ENCODE data around the gene RPL32. TPM values are rescaled to one million over a fixed set of nuclear protein-coding genes. Genes with fewer than 3 reads are reported as not detected.
A peak's percentile ranks its signal among the peaks of the same experiment; 100 is the strongest.

The RPL32 gene
- total RNA-seq (2014; rRNA removed; shearing (Covaris generic)) (426 and 1,611 TPM in 2 replicates), polyA plus RNA-seq (2016; fragmentation: Nextera tagmentation; extraction: Ambion mirVana) (923 and 947 TPM in 2 replicates)

DNA sequence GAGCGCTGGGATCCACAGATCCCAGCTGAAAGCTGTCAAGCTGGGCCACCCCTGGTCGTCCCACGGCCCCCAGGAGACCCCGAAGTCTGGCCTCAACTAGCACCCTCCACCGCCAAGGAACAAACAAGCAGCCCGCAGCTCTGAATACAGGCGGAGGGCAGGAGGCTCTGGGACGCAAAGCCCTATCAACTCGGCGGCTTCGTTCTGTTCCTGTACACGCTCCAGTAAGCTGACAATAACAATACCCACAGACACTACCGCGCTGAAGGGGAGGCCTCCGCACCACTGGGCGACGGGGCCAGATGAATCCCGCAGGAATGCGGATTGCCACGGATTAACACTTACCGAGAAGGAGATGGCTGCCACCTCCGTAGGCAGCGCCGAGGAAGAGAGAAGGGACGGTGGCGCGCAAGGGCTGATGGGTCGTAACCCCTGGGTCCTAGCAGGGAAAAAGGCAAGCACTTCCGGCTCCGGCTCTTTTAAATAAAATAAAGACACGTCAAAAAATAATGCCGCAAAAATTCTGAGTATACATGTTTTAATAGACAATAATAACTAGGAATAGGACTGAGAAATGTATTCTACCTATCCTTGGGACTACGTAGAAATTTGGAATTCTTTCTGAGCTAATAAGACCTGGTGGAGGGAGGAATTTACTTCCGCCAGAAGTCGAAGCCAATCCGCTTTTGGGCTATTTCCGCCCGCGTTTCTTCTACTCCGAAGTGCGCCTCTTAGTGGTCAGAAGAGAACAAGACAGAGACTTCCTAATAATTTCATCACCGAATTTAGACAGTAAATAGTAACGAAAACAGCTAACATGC, at the start of gene RPL32:
Gene RPL32 (minus strand): TSS at position 417 of the 821 bp plus-strand sequence. CDS start 1,328 bp downstream, outside the sequence.
- Histone ChIP-seq H4K20me1 (ENCODE audit: insufficient read depth) (peaks cover 36% of the 10 kb centered on the region; the same call in 1 of the 2 replicates), H2AFZ (peak within 1 kb of the TSS; percentile 96), H3K9me2 (ENCODE audit: insufficient read depth) (no peaks in the 10 kb centered on the region), H3K4me3 (peak within 1 kb of the TSS; percentile 94), H3K79me2 (ENCODE audit: insufficient read depth) (peaks cover 50% of the 10 kb centered on the region), H3K4me2 (ENCODE audit: unreplicated experiment) (peak within 1 kb of the TSS; percentile 77), H3K4me1 (ENCODE audit: insufficient read depth) (peaks cover 38% of the 10 kb centered on the region), H3F3A (ENCODE audit: insufficient read depth) (peaks cover 41% of the 10 kb centered on the region), H3K9ac (peak within 1 kb of the TSS; percentile 96), H3K36me3 (ENCODE audit: low read depth) (peaks cover 34% of the 10 kb centered on the region), H3K9me3 (ENCODE audit: low read depth) (no peaks in the 10 kb centered on the region), H3K27ac (peak within 1 kb of the TSS; percentile 87), H3K27me3 (replicated peaks; ENCODE audit: insufficient read depth) (no peaks in the 10 kb centered on the region)
- in situ Hi-C loops (cut with MboI), result no loop called here
- DNase-seq, result peak; percentile 98
- TF ChIP-seq EZH2phosphoT487 (IDR thresholded peaks at IDR 0.05; ENCODE audit: insufficient read depth, low read depth), result no peak
- no peak for TF ChIP-seq EZH2 (IDR thresholded peaks at IDR 0.05; ENCODE audit: insufficient read depth, poor library complexity, severe bottlenecking)
- WGBS, 2 experiments (ENCODE audit: low coverage in 1 of 2, low lambda C conversion rate in 2 of 2, missing lambda C conversion rate in 2 of 2), result 1% methylated on average over 43 of the region's 43 CpGs

DNA sequence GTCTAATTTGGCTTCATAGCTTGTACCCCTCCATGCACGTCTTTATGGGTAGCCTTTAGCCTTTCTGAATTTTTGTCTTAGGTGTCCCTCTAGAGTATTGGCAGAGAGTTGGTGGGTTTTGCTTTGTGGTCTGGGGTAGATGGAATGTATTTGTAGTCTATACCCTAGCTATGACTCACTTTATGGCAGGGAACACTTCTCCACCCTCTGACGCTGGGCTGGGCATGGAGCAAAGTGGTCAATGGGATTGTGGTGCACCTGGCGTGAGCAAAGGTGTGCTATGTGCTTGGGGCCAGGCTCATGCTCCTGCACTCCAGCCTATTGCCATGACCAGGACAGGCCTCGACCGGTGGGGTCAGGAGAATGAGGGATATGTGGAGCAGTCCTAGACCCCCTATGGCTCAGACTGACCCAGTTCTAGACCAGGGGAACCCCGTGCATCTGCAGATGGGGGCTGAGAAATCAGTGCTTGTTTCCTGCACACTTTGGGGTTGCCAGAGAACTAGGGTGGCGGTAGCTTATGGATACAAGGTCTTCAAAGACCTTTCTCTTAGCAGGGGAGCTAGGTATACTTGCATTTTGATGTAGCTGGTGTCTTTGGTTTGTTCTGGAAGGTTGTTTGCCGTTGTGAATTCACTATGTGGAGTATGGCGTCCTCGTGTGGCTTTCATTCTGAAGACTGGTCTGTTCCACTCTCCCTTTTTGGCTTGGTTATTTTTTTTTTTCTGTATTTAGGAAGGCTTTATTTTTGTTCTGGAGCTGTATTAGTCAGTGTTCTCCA, 49.4 kb upstream of the RPL32 start:
- WGBS, 2 experiments (ENCODE audit: low coverage in 1 of 2, low lambda C conversion rate in 2 of 2, missing lambda C conversion rate in 2 of 2), result 62 to 68% methylated on average over 10 of the region's 10 CpGs
- TF ChIP-seq EZH2phosphoT487 (IDR thresholded peaks at IDR 0.05; ENCODE audit: insufficient read depth, low read depth) (no peak), EZH2 (IDR thresholded peaks at IDR 0.05; ENCODE audit: insufficient read depth, poor library complexity, severe bottlenecking) (no peak)
- Histone ChIP-seq H2AFZ (no peak overlapping the region), H3K36me3 (ENCODE audit: low read depth) (no peaks in the 10 kb centered on the region), H3K4me3 (no peak overlapping the region), H3K4me1 (ENCODE audit: insufficient read depth) (no peaks in the 10 kb centered on the region), H3K79me2 (ENCODE audit: insufficient read depth) (no peaks in the 10 kb centered on the region), H3K27ac (no peak overlapping the region), H3K9me2 (ENCODE audit: insufficient read depth) (no peaks in the 10 kb centered on the region), H4K20me1 (ENCODE audit: insufficient read depth) (no peaks in the 10 kb centered on the region), H3K27me3 (replicated peaks; ENCODE audit: insufficient read depth) (peaks cover 22% of the 10 kb centered on the region), H3K9me3 (ENCODE audit: low read depth) (no peaks in the 10 kb centered on the region), H3K4me2 (ENCODE audit: unreplicated experiment) (no peak overlapping the region), H3K9ac (no peak overlapping the region), H3F3A (ENCODE audit: insufficient read depth) (no peaks in the 10 kb centered on the region)
- peak; percentile 10 for DNase-seq
- in situ Hi-C loops (cut with MboI), result no loop called here

DNA sequence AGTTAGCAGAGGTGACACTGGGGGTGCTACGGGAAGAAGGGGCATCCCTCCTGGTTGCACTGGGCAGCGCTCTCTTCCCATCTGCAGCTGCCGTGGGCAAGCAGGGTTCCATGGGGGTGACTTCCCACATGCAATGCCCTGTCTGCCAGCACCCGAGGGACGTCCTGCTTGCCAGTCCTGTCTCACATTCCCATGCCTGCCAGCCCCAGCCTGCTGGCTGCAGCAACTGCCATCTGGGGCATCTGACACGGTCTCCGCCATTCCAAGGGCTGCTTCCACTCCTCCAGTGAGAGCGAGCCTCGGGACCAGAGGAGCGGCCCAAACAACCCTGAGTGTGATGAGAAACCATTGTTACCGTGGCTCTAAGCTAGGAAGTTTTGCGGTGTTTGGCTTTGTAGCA, 45.4 kb upstream of the RPL32 start:
- Histone ChIP-seq H3F3A (ENCODE audit: insufficient read depth) (no peaks in the 10 kb centered on the region), H3K9me3 (ENCODE audit: low read depth) (no peaks in the 10 kb centered on the region), H3K79me2 (ENCODE audit: insufficient read depth) (no peaks in the 10 kb centered on the region), H3K4me2 (ENCODE audit: unreplicated experiment) (no peak overlapping the region), H3K9me2 (ENCODE audit: insufficient read depth) (no peaks in the 10 kb centered on the region), H2AFZ (no peak overlapping the region), H4K20me1 (ENCODE audit: insufficient read depth) (no peaks in the 10 kb centered on the region), H3K27ac (no peak overlapping the region), H3K4me1 (ENCODE audit: insufficient read depth) (no peaks in the 10 kb centered on the region), H3K27me3 (replicated peaks; ENCODE audit: insufficient read depth) (peaks cover 22% of the 10 kb centered on the region), H3K9ac (no peak overlapping the region), H3K4me3 (no peak overlapping the region), H3K36me3 (ENCODE audit: low read depth) (no peaks in the 10 kb centered on the region)
- in situ Hi-C loops (cut with MboI), result no loop called here
- WGBS, 2 experiments (ENCODE audit: low coverage in 1 of 2, low lambda C conversion rate in 2 of 2, missing lambda C conversion rate in 2 of 2), result 48 to 58% methylated on average over 12 of the region's 12 CpGs
- TF ChIP-seq EZH2 (IDR thresholded peaks at IDR 0.05; ENCODE audit: insufficient read depth, poor library complexity, severe bottlenecking) (no peak), EZH2phosphoT487 (IDR thresholded peaks at IDR 0.05; ENCODE audit: insufficient read depth, low read depth) (no peak)
- no peak for DNase-seq

DNA sequence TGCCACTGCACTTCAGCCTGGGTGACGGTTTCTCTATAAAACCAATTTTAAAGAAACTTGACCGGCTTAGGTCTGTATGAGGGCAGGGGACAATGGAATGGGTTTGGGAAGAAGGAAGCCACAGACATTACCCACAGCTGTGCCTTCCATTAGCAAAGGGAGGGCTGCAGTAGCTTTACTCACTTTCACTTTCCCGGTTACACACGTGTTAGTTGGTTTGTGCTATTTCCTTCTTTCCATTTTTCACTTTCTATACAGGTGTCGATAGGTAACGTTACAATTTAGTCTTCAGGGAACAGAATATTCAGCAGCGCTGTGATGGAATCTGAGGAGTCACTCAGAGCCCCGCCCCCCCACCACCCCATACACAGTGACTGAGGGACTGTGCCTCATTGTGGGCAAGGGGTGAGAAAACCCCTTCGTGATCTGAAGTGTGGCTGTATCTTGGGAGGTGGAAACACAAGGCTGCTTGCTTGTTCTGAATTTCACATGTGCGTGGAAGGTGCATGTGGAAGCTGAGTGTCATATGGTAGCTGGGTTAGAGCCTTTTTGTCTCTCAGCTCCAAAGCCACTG, 44.8 kb upstream of the RPL32 start:
- Histone ChIP-seq H3K4me2 (ENCODE audit: unreplicated experiment) (no peak overlapping the region), H3K4me1 (ENCODE audit: insufficient read depth) (no peaks in the 10 kb centered on the region), H3F3A (ENCODE audit: insufficient read depth) (no peaks in the 10 kb centered on the region), H3K27ac (no peak overlapping the region), H4K20me1 (ENCODE audit: insufficient read depth) (no peaks in the 10 kb centered on the region), H3K36me3 (ENCODE audit: low read depth) (no peaks in the 10 kb centered on the region), H2AFZ (no peak overlapping the region), H3K4me3 (no peak overlapping the region), H3K79me2 (ENCODE audit: insufficient read depth) (no peaks in the 10 kb centered on the region), H3K9ac (no peak overlapping the region), H3K9me2 (ENCODE audit: insufficient read depth) (no peaks in the 10 kb centered on the region), H3K9me3 (ENCODE audit: low read depth) (no peaks in the 10 kb centered on the region), H3K27me3 (replicated peaks; ENCODE audit: insufficient read depth) (peaks cover 22% of the 10 kb centered on the region)
- in situ Hi-C loops (cut with MboI), result no loop called here
- DNase-seq, result no peak
- 76 to 78% methylated on average over 10 of the region's 10 CpGs for WGBS, 2 experiments (ENCODE audit: low coverage in 1 of 2, low lambda C conversion rate in 2 of 2, missing lambda C conversion rate in 2 of 2)
- TF ChIP-seq EZH2 (IDR thresholded peaks at IDR 0.05; ENCODE audit: insufficient read depth, poor library complexity, severe bottlenecking) (no peak), EZH2phosphoT487 (IDR thresholded peaks at IDR 0.05; ENCODE audit: insufficient read depth, low read depth) (no peak)
